Measurements from ENCODE around the gene COBLL1. TPM values are rescaled to one million over a fixed set of nuclear protein-coding genes. Genes with fewer than 3 reads are reported as not detected.

Gene COBLL1
- total RNA-seq, 4 donors from 2014 or later, result 41.4 to 66.0 (median 61.9) TPM

- no peak overlapping the region for H3K27ac ChIP-seq (replicated peaks in 1 of 4)
- DNase-seq (ENCODE audit: extremely low spot score), result no peak
- WGBS, result 99% methylated on average over 10 of the region's 10 CpGs
- intact Hi-C loops (cut with DNase I), result no loop called here
- H3K4me1 ChIP-seq, result peaks cover 10 to 35% (median 17%) of the 10 kb centered on the region in 4 donors
- no peaks in the 10 kb centered on the region for H3K9me3 ChIP-seq
- no peaks in the 10 kb centered on the region for H3K27me3 ChIP-seq
- no peak overlapping the region for H3K4me3 ChIP-seq
- no peak for TF ChIP-seq POLR2A (IDR thresholded peaks at IDR 0.05; ENCODE audit: low read depth)
- no peak for TF ChIP-seq EP300 (IDR thresholded peaks at IDR 0.05)
- TF ChIP-seq CTCF (IDR thresholded peaks at IDR 0.05), result no peak
- TF ChIP-seq POLR2AphosphoS5 (IDR thresholded peaks at IDR 0.05), result no peak
- no peaks in the 10 kb centered on the region for H3K36me3 ChIP-seq
Measured at GRCh38 chr2:164754157-164755093, 87.2 kb downstream of the COBLL1 start.

GRCh38 chr2:164752956-164753355, 88.7 kb downstream of the COBLL1 start:
- Histone ChIP-seq H3K9me3 (no peaks in the 10 kb centered on the region), H3K36me3 (no peaks in the 10 kb centered on the region), H3K27me3 (no peaks in the 10 kb centered on the region), H3K27ac (replicated peaks in 1 of 4) (no peak overlapping the region), H3K4me3 (no peak overlapping the region), H3K4me1 (peaks cover 11 to 38% (median 15%) of the 10 kb centered on the region in 4 donors)
- WGBS, result 75% methylated on average over 1 of the region's 1 CpG
- TF ChIP-seq CTCF (IDR thresholded peaks at IDR 0.05) (no peak), POLR2AphosphoS5 (IDR thresholded peaks at IDR 0.05) (no peak), POLR2A (IDR thresholded peaks at IDR 0.05; ENCODE audit: low read depth) (no peak), EP300 (IDR thresholded peaks at IDR 0.05) (no peak)
- intact Hi-C loops (cut with DNase I), result no loop called here
- no peak for DNase-seq (ENCODE audit: extremely low spot score)

GRCh38 chr2:164747783-164748433, 93.7 kb downstream of the COBLL1 start:
- intact Hi-C loops (cut with DNase I), result no loop called here
- TF ChIP-seq POLR2AphosphoS5 (IDR thresholded peaks at IDR 0.05), result no peak
- no peak for TF ChIP-seq CTCF (IDR thresholded peaks at IDR 0.05)
- TF ChIP-seq POLR2A (IDR thresholded peaks at IDR 0.05; ENCODE audit: low read depth), result no peak
- no peak for TF ChIP-seq EP300 (IDR thresholded peaks at IDR 0.05)

GRCh38 chr2:164747140-164747539, 94.5 kb downstream of the COBLL1 start:
- intact Hi-C loops (cut with DNase I), result no loop called here
- Histone ChIP-seq H3K4me3 (no peak overlapping the region), H3K36me3 (no peaks in the 10 kb centered on the region), H3K27ac (replicated peaks in 1 of 4) (no peak overlapping the region), H3K27me3 (no peaks in the 10 kb centered on the region), H3K4me1 (peaks cover 9 to 42% (median 21%) of the 10 kb centered on the region in 4 donors), H3K9me3 (no peaks in the 10 kb centered on the region)
- DNase-seq (ENCODE audit: extremely low spot score), result no peak
- TF ChIP-seq POLR2A (IDR thresholded peaks at IDR 0.05; ENCODE audit: low read depth), result no peak
- no peak for TF ChIP-seq CTCF (IDR thresholded peaks at IDR 0.05)
- TF ChIP-seq POLR2AphosphoS5 (IDR thresholded peaks at IDR 0.05), result no peak
- TF ChIP-seq EP300 (IDR thresholded peaks at IDR 0.05), result no peak
- 100% methylated on average over 1 of the region's 1 CpG for WGBS

More at GRCh38 chr2:164747783-164748433, 93.7 kb downstream of the COBLL1 start:
- no peak overlapping the region for H3K4me3 ChIP-seq
- no peak overlapping the region for H3K27ac ChIP-seq (replicated peaks in 1 of 4)
- no peaks in the 10 kb centered on the region for H3K27me3 ChIP-seq
- WGBS, result 70% methylated on average over 3 of the region's 3 CpGs
- H3K36me3 ChIP-seq, result no peaks in the 10 kb centered on the region
- peaks cover 12 to 40% (median 21%) of the 10 kb centered on the region in 4 donors for H3K4me1 ChIP-seq
- DNase-seq (ENCODE audit: extremely low spot score), result no peak
- no peaks in the 10 kb centered on the region for H3K9me3 ChIP-seq
